ENCODE measurements around the gene FOSL2. TPM values are rescaled to one million over a fixed set of nuclear protein-coding genes. Genes with fewer than 3 reads are reported as not detected.

FOSL2 gene
- total and polyA plus RNA-seq, 4 donors, result 4.5 to 14.2 (median 10.7) TPM

DNA sequence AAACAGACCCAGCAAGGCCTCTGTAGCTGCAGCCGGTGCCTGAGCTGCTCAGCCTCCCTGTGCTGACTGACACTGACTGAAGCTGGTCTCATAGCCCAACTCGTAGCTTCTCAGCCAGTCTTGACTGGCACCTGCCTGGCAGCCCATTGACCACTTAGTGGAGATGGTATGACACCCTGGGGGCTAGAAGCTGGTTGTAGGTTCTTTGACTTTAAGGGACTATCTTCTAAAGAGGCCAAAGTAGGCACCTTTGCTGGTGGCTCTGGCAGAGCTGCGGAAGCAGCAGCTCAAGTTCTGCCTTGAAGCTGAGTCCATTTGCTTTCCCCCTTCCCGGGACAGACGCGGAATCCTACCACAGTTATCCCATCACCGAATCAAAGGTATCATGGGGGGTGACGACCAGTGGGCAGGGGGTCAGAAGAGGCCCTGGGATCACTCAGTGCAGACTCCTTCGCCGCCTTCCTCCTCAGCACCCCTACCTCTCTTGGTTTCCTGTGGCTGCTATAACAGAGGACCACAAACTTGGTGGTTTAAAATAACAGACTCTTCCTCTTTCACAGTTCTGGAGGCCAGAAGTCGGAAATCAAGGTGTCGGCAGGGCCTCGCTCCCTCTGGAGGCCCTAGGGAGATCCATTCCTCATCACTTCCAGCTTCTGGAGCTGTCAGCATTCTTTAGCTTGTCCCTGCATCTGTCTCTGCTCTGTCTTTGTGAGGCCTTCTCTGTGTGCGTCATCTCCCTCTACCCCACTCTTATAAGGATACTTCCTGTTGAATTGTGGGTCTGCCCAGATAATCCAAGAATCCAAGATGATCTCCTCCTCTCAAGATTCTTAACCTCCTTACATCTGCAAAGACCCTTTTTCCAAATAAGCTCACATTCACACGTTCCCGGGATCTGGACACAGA lies 13.7 kb upstream of the FOSL2 start:
- no peaks in the 10 kb centered on the region for H3K36me3 ChIP-seq (ENCODE audit: control insufficient read depth, insufficient read depth, low read length)
- H3K4me3 ChIP-seq (ENCODE audit: low read depth, low read length), result no peak overlapping the region
- H3K9me3 ChIP-seq (ENCODE audit: control insufficient read depth, insufficient read depth, low read length), result no peaks in the 10 kb centered on the region
- no peaks in the 10 kb centered on the region for H3K27me3 ChIP-seq (ENCODE audit: control insufficient read depth, insufficient read depth, low read length)
- no peak for DNase-seq (ENCODE audit: low read depth in 4 of 6, low spot score in 6 of 6)
- H3K4me1 ChIP-seq (ENCODE audit: control insufficient read depth, insufficient read depth, low read length), result no peaks in the 10 kb centered on the region
- no peak overlapping the region for H3K27ac ChIP-seq (ENCODE audit: low read depth, low read length)
- WGBS (ENCODE audit: insufficient coverage), result 89% methylated on average over 16 of the region's 16 CpGs

DNA sequence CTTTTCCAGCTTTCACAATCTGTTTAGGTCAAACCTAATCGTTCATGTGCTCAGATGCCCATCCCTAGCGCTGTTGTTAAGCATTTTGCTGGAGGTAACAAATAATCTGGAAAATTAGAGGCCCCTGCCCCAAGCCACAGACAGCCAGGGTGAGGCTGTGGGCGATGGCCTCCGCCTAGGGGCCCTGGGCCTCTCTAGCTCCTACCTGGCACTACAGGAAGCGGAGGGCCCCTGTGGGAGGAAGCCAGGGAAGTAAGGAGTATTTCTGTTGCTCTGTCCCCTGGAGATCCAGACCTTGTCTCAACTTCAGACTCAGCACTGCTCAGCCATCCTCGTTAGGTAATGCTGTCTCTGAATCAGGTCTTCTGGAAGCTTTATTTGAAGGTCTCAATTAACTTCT lies 12.4 kb upstream of the FOSL2 start:
- Histone ChIP-seq H3K9me3 (ENCODE audit: control insufficient read depth, insufficient read depth, low read length) (no peaks in the 10 kb centered on the region), H3K36me3 (ENCODE audit: control insufficient read depth, insufficient read depth, low read length) (no peaks in the 10 kb centered on the region), H3K4me1 (ENCODE audit: control insufficient read depth, insufficient read depth, low read length) (no peaks in the 10 kb centered on the region), H3K27ac (ENCODE audit: low read depth, low read length) (no peak overlapping the region), H3K27me3 (ENCODE audit: control insufficient read depth, insufficient read depth, low read length) (no peaks in the 10 kb centered on the region), H3K4me3 (ENCODE audit: low read depth, low read length) (no peak overlapping the region)
- DNase-seq (ENCODE audit: low read depth in 4 of 6, low spot score in 6 of 6), result no peak
- WGBS (ENCODE audit: insufficient coverage), result no CpG with 5 or more reads among the region's 6 CpGs

DNA sequence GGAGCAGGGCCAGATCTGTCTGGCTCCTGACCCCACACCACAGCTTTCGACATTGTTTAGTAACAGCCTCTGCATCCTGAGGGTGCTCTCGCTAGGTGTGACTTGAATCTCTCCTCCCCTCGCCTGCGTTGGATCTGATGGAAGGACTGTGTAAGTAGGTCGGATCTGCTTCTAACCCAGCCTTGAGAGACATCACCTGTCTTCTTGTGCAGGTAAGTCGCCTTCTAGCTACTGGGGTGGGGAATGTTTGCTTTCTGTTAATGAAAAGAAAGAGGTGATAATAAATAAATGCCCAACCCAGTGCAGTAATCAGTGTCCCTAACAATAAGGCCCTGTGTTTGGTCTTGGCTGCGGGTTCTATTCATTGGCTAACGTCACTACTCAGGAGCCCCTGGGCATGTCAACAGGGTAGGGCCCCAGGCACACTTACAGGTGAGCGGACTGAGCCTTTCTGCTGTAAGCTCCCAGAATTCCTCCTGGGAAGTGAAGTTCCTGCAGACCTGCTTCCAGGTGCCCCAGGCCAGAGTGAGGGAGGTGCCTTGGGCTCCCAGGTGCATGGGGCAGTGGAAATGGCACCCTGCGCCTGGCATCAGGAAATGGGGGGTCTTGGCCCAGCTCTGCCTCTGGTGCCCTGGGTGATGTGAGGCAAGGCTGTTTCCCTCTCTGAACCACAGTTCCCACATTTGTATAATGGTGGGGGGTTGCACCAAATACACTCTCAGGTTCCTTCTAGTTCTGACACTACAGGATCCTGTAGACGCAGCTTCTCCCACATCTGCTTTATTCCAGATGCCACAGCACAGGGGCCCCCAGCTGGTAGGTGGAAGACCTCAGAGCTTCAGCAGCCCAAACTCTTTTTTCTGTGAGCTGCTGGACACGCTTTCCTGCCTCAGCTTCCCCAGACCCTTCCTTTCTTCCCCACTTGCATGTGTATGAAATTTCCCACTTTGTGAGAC lies 11.2 kb upstream of the FOSL2 start:
- no peak for DNase-seq (ENCODE audit: low read depth in 4 of 6, low spot score in 6 of 6)
- H3K27ac ChIP-seq (ENCODE audit: low read depth, low read length), result no peak overlapping the region
- H3K9me3 ChIP-seq (ENCODE audit: control insufficient read depth, insufficient read depth, low read length), result no peaks in the 10 kb centered on the region
- H3K4me3 ChIP-seq (ENCODE audit: low read depth, low read length), result no peak overlapping the region
- WGBS (ENCODE audit: insufficient coverage), result 84% methylated on average over 4 of the region's 12 CpGs
- no peaks in the 10 kb centered on the region for H3K36me3 ChIP-seq (ENCODE audit: control insufficient read depth, insufficient read depth, low read length)
- H3K4me1 ChIP-seq (ENCODE audit: control insufficient read depth, insufficient read depth, low read length), result no peaks in the 10 kb centered on the region
- no peaks in the 10 kb centered on the region for H3K27me3 ChIP-seq (ENCODE audit: control insufficient read depth, insufficient read depth, low read length)

DNA sequence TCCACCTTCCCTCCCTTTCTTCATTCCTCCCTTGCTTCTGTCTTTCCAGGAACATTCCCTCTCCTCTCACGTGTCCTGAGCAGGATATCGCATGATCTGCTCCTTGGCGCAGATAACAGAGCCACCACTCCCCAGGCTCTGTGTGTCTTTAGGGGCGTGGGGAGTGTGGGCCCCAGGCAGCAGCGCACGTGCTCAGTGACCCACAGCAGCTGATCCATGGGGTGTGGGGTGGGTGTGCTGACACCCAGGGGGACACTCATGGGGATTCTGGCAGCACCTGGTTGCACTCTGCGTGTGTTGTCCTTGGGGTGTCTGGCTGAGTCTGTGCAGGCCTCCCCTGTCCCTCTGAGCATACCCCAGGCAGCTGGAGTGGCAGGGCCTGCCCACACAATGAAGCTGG lies 9.9 kb upstream of the FOSL2 start:
- no peaks in the 10 kb centered on the region for H3K36me3 ChIP-seq (ENCODE audit: control insufficient read depth, insufficient read depth, low read length)
- DNase-seq (ENCODE audit: low read depth in 4 of 6, low spot score in 6 of 6), result no peak
- 79% methylated on average over 6 of the region's 7 CpGs for WGBS (ENCODE audit: insufficient coverage)

DNA sequence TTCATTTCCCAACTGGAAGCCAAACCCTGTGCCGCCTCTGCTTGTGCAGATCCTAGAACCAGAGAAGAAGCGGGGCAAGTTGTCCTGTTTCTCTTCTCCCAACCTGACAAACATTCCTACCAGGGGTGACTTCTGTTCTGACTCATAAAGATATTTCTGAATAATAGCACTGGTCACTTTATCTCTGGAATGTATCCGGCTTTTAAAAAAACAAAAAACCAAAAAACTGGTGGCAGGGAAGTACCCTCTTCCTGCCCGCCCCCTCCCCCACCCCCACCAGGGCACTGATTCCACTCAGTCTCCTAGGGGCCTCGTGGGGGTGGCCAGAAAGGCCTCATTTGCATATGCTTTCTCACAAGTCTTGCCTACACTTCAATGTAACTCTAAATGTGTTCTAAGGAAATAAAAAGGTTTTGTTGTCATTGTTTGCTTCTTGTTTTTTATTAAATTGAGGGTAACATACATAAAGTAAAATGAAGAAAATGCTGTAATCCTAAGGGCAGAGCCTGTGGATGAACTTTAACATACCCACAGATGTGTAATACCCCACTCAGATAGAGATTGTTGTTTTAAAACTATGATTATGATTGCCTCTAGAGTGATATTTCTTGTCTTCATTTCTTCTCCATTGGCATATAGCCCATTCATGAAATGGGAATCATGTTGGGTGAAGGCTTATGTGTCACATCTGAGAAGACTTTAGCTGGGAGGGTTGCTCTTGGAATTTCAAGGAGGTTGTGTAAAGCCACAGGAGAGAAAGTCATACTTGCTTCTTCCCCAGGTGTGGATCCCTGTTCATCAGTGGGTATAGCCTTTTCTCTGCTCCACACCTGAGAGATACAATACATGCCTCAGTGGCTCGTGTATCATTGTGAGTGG lies 5.3 kb upstream of the FOSL2 start:
- Histone ChIP-seq H3K4me1 (ENCODE audit: control insufficient read depth, insufficient read depth, low read length) (peaks cover 19% of the 10 kb centered on the region), H3K36me3 (ENCODE audit: control insufficient read depth, insufficient read depth, low read length) (no peaks in the 10 kb centered on the region), H3K9me3 (ENCODE audit: control insufficient read depth, insufficient read depth, low read length) (no peaks in the 10 kb centered on the region), H3K27ac (ENCODE audit: low read depth, low read length) (no peak overlapping the region), H3K27me3 (ENCODE audit: control insufficient read depth, insufficient read depth, low read length) (no peaks in the 10 kb centered on the region), H3K4me3 (ENCODE audit: low read depth, low read length) (no peak overlapping the region)
- no peak for DNase-seq (ENCODE audit: low read depth in 4 of 6, low spot score in 6 of 6)
- 82% methylated on average over 2 of the region's 6 CpGs for WGBS (ENCODE audit: insufficient coverage)

More for the DNA sequence above, 9.9 kb upstream of the FOSL2 start:
- Histone ChIP-seq H3K4me3 (ENCODE audit: low read depth, low read length) (no peak overlapping the region), H3K4me1 (ENCODE audit: control insufficient read depth, insufficient read depth, low read length) (no peaks in the 10 kb centered on the region), H3K9me3 (ENCODE audit: control insufficient read depth, insufficient read depth, low read length) (no peaks in the 10 kb centered on the region), H3K27ac (ENCODE audit: low read depth, low read length) (no peak overlapping the region), H3K27me3 (ENCODE audit: control insufficient read depth, insufficient read depth, low read length) (no peaks in the 10 kb centered on the region)

DNA sequence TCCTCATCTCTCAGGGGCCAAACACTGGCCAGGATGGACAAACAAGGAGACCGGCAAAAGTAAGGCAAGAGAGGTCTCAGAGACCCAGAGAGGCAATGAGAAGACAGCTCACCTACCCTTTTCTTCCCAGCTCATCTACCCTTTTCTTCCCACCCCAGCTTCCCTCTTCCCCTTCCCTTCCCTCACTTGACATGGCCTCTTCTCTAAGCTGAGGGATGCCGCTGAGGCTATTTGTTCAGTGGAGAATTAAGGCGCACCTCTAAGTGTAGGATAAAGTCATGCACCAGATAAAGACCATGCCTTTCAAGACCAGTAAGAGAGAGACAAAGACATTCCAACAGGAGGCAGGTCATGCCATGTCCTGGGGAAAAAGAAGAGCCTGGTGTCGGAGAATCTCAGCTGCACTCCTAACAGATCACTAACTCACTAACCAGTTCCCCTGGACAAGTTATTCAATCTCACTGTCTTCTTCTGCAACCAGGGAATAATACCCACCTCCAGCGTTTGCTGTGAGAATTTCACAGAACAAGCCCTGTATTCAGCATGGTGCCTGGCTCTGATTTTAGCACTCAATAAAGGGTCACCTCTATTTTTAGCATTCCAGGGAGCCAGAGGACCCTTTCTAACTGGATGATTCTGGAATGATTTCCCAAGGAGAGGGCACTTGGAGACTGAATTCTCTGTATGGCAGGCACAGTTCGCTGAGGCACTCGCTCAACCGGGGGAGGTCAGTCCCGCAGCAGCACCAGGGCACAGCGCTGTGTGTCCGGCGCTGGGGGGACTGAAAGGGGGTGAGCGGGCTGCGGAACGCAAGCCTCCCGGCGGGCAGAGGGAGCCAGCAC lies 3.0 kb upstream of the FOSL2 start:
- no peak for DNase-seq (ENCODE audit: low read depth in 4 of 6, low spot score in 6 of 6)
- WGBS (ENCODE audit: insufficient coverage), result 6% methylated on average over 14 of the region's 17 CpGs
- Histone ChIP-seq H3K27ac (ENCODE audit: low read depth, low read length) (peak overlapping the region; percentile 96), H3K27me3 (ENCODE audit: control insufficient read depth, insufficient read depth, low read length) (peaks cover 2% of the 10 kb centered on the region), H3K36me3 (ENCODE audit: control insufficient read depth, insufficient read depth, low read length) (no peaks in the 10 kb centered on the region), H3K4me1 (ENCODE audit: control insufficient read depth, insufficient read depth, low read length) (peaks cover 27% of the 10 kb centered on the region), H3K9me3 (ENCODE audit: control insufficient read depth, insufficient read depth, low read length) (no peaks in the 10 kb centered on the region), H3K4me3 (ENCODE audit: low read depth, low read length) (peak overlapping the region; percentile 75)

DNA sequence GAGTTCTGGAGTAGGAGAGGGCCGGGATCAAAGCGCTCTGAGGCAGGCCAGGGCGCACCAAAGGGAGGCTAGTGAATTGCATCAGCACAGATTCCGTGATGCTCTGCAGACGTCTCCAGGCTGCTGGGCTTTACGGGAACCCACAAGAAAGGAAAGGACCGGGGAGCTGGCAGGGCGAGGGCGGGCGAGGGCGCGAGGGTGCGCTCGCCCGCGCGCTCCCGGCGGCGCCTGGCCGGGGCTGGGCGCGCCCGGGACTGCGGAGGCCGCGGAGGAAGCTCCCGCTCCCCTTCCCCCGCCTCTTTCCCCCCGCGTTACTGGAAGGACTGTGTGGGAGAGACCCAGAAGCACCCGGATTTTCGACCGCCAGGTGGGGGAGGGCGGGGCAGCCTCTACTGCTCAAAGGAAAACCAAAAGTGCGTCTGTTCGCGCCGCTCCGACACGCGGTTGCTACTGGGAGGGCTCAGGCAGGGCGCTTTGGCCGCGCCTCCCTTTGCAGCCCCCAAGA lies 2.4 kb upstream of the FOSL2 start:
- H3K27ac ChIP-seq (ENCODE audit: low read depth, low read length), result peak overlapping the region; percentile 96

DNA sequence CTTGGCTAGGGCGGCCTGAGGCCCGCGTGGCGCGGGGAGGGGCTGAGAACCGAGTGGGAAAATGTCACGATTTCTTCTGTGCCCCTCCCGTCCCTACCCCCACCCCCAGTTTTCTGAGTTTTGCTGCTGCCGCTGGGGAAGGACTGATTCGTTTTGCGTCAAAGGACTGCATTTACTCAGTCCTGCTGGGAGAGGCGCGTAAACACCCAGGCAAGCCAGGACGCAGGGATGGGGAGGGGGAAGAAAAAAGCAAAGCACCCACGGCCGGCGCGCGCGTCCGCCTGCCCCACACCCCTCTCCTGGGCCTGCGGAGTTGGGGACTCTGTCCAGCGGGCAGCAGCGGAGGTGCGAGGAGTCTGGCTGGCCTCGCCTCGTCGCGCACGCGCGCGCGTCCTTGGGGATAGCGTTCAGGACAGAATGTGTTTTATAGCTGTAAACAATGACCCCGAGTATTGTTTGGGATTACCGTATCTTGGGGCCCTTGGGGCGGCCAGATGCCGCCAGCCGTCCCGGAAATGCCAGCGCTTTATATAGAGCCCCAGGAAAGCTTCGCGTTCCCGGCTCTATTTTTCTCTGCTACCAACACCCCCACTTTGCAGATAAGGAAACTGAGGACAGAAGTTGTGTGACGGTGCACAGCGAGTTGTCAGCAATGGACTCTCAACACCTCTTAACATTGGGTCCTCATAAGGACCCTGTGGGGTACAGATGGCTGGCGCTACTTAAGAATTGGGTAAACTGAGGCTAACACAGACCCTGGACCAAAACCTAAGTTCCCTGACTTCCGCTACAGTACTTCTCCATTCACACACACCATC lies 1.7 kb upstream of the FOSL2 start:
- Histone ChIP-seq H3K4me3 (ENCODE audit: low read depth, low read length) (peak overlapping the region; percentile 75), H3K4me1 (ENCODE audit: control insufficient read depth, insufficient read depth, low read length) (peaks cover 29% of the 10 kb centered on the region), H3K27ac (ENCODE audit: low read depth, low read length) (peak overlapping the region; percentile 96), H3K27me3 (ENCODE audit: control insufficient read depth, insufficient read depth, low read length) (peaks cover 2% of the 10 kb centered on the region), H3K36me3 (ENCODE audit: control insufficient read depth, insufficient read depth, low read length) (no peaks in the 10 kb centered on the region), H3K9me3 (ENCODE audit: control insufficient read depth, insufficient read depth, low read length) (no peaks in the 10 kb centered on the region)
- DNase-seq (ENCODE audit: low read depth in 4 of 6, low spot score in 6 of 6), result peak in 2 of 6 donors; percentile 39 to 89
- WGBS (ENCODE audit: insufficient coverage), result under 1% methylated on average over 45 of the region's 49 CpGs

More for the DNA sequence above, 2.4 kb upstream of the FOSL2 start:
- Histone ChIP-seq H3K4me1 (ENCODE audit: control insufficient read depth, insufficient read depth, low read length) (peaks cover 29% of the 10 kb centered on the region), H3K27me3 (ENCODE audit: control insufficient read depth, insufficient read depth, low read length) (peaks cover 2% of the 10 kb centered on the region), H3K36me3 (ENCODE audit: control insufficient read depth, insufficient read depth, low read length) (no peaks in the 10 kb centered on the region), H3K9me3 (ENCODE audit: control insufficient read depth, insufficient read depth, low read length) (no peaks in the 10 kb centered on the region), H3K4me3 (ENCODE audit: low read depth, low read length) (peak overlapping the region; percentile 75)
- WGBS (ENCODE audit: insufficient coverage), result 0% methylated on average over 44 of the region's 45 CpGs
- peak in 4 of 6 donors; percentile 35 to 81 (median 61) for DNase-seq (ENCODE audit: low read depth in 4 of 6, low spot score in 6 of 6)
